Measurements from ENCODE around the gene VAC14. TPM values are rescaled to one million over a fixed set of nuclear protein-coding genes. Genes with fewer than 3 reads are reported as not detected.

Gene VAC14
- total and polyA plus RNA-seq, 2 of the 8 experiments (the other 6 are each of a cell fraction or from before 2014, with no cell fraction given), result 56.0 to 108 TPM

DNA sequence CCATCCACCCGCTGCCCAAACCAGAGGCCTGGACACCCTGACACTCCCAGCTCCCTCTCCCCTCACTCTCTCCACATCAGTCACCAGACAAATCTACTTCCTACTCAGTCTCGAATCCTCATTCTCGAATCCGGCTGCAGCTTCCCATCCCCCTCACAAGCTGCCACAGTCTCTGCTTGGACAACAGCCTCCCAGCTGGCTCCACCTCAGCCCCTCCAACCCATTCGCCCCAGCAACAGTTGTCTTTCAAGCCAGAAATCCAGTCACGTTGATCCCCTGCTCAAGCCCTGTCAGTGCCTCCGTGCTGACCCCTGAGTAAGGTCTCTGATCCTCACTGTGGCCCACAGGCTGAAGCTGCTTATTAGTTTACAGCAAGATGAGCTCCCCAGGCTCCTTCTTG is 70.9 kb downstream of the VAC14 start:
- ChIA-PET POLR2A (ENCODE audit: partially characterized antibody) (interaction anchor here (0.9 kb wide), 1 partner anchor 11 kb away, joined by 3 read pairs; no protein-coding TSS in a partner anchor), CTCF (ENCODE audit: partially characterized antibody) (interaction anchor here (1.0 to 1.9 kb wide), 3 partner anchors 9 to 41 kb away, joined by 3 to 9 read pairs (median 5); no protein-coding TSS in a partner anchor)

More for the DNA sequence above, 70.9 kb downstream of the VAC14 start:
- Histone ChIP-seq H3K56ac (replicated peaks; ENCODE audit: insufficient read length, low read depth, low read length) (no peak overlapping the region), H3K9me3 (ENCODE audit: insufficient read depth in 2 of 2, low read depth in 1 of 2, low read length in 1 of 2) (no peaks in the 10 kb centered on the region), H2BK20ac (ENCODE audit: low read length) (no peak overlapping the region), H4K91ac (replicated peaks; ENCODE audit: insufficient read length, low read length) (no peak overlapping the region), H4K20me1 (replicated peaks in 1 of 2; ENCODE audit: control insufficient read depth in 1 of 2, insufficient read depth in 2 of 2, low read length in 2 of 2) (no peaks in the 10 kb centered on the region), H3K23ac (ENCODE audit: insufficient read length) (no peak overlapping the region), H2AK5ac (ENCODE audit: low read depth, low read length) (no peak overlapping the region), H3K79me2 (ENCODE audit: control insufficient read depth in 1 of 2, insufficient read depth in 2 of 2, low read length in 2 of 2) (no peaks in the 10 kb centered on the region), H4K5ac (ENCODE audit: insufficient read length, low read depth, low read length) (no peak overlapping the region), H3K4me3 (ENCODE audit: extremely low read depth in 1 of 4, insufficient read depth in 2 of 4, low read depth in 3 of 4, low read length in 4 of 4) (no peak overlapping the region), H3K23me2 (ENCODE audit: low read depth, low read length) (no peaks in the 10 kb centered on the region), H2BK12ac (ENCODE audit: low read depth, low read length) (no peak overlapping the region), H3K18ac (ENCODE audit: extremely low read depth, low read length) (no peak overlapping the region; the same call in 1 of the 2 replicates), H2BK120ac (replicated peaks; ENCODE audit: low read depth, low read length) (no peak overlapping the region), H4K8ac (ENCODE audit: extremely low read depth, insufficient read depth, low read length) (no peak overlapping the region), H2BK15ac (ENCODE audit: low read length) (no peak overlapping the region), H3K14ac (ENCODE audit: insufficient read length) (no peak overlapping the region), H3K4me1 (replicated peaks in 1 of 4; ENCODE audit: control insufficient read depth in 3 of 4, insufficient read depth in 4 of 4, low read length in 3 of 4) (peaks cover 0 to 6% (median under 1%) of the 10 kb centered on the region in 4 experiments; a peak in 1 of 7 replicates), H3K27ac (ENCODE audit: low read depth, low read length) (no peak overlapping the region), H3K4me2 (ENCODE audit: insufficient read depth in 1 of 2, low read depth in 2 of 2, low read length in 2 of 2) (no peak overlapping the region), H3K9ac (replicated peaks in 1 of 4; ENCODE audit: extremely low read depth in 1 of 4, low read depth in 3 of 4, low read length in 3 of 4) (no peak overlapping the region), H3K4ac (replicated peaks; ENCODE audit: insufficient read length, low read depth, low read length) (no peak overlapping the region), H3K36me3 (ENCODE audit: control insufficient read depth in 2 of 4, insufficient read depth in 4 of 4, low read length in 3 of 4) (peaks cover 0 to 6% (median 4%) of the 10 kb centered on the region in 4 experiments; a peak in 2 of 8 replicates), H2BK5ac (ENCODE audit: low read depth, low read length) (no peak overlapping the region), H3K27me3 (replicated peaks in 1 of 4; ENCODE audit: control insufficient read depth in 3 of 4, extremely low read depth in 1 of 4, insufficient read depth in 3 of 4, low read length in 3 of 4) (no peaks in the 10 kb centered on the region), H3K79me1 (ENCODE audit: low read depth, low read length) (no peaks in the 10 kb centered on the region), H2AFZ (ENCODE audit: low read length) (no peak overlapping the region)
- FAIRE-seq, result no peak
- no peak for DNase-seq (ENCODE audit: low read depth in 1 of 2, low spot score in 2 of 2)
- 83% methylated on average over 7 of the region's 7 CpGs; no CpG with 5 or more reads in 1 of the 2 experiments for whole genome bisulfite sequencing, 2 experiments (ENCODE audit: extremely low coverage in 1 of 2, insufficient coverage in 1 of 2, insufficient read length in 1 of 2, insufficient replicate concordance in 2 of 2, low coverage in 1 of 2, low lambda C conversion rate in 2 of 2, missing lambda C conversion rate in 1 of 2)
- TF ChIP-seq, protein P1, sequence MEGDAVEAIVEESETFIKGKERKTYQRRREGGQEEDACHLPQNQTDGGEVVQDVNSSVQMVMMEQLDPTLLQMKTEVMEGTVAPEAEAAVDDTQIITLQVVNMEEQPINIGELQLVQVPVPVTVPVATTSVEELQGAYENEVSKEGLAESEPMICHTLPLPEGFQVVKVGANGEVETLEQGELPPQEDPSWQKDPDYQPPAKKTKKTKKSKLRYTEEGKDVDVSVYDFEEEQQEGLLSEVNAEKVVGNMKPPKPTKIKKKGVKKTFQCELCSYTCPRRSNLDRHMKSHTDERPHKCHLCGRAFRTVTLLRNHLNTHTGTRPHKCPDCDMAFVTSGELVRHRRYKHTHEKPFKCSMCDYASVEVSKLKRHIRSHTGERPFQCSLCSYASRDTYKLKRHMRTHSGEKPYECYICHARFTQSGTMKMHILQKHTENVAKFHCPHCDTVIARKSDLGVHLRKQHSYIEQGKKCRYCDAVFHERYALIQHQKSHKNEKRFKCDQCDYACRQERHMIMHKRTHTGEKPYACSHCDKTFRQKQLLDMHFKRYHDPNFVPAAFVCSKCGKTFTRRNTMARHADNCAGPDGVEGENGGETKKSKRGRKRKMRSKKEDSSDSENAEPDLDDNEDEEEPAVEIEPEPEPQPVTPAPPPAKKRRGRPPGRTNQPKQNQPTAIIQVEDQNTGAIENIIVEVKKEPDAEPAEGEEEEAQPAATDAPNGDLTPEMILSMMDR (IDR thresholded peaks at IDR 0.05; ENCODE audit: control extremely low read depth in 1 of 3, insufficient read depth in 1 of 3, low read depth in 1 of 3, low read length in 3 of 3), result no peak
- TF ChIP-seq NRF1 (IDR thresholded peaks at IDR 0.05; ENCODE audit: low read depth, low read length), result no peak
- no peak for TF ChIP-seq KDM4A (IDR thresholded peaks at IDR 0.05; ENCODE audit: low read depth, low read length, severe bottlenecking)
- no peak for TF ChIP-seq EP300 (IDR thresholded peaks at IDR 0.05; ENCODE audit: borderline replicate concordance in 1 of 2, low read depth in 2 of 2, low read length in 2 of 2)
- no peak for TF ChIP-seq CHD2 (IDR thresholded peaks at IDR 0.05; ENCODE audit: low read length)
